Naive B cell (primary cell): ENCODE results near the gene CCBE1. TPM values are rescaled to one million over a fixed set of nuclear protein-coding genes. Genes with fewer than 3 reads are reported as not detected.
"Not testable (repeated sequence)": the region's sequence is repeated elsewhere in the genome, so short reads cannot be mapped to it uniquely, and the experiment has no call there.

Source experiments
- ATAC-seq, 2 donors: fragments of 150-1000 bp; cut with Tn5 transposase; 2 replicates each; pipeline ENCODE4 v1.10.0; 2021; ENCODE audit warnings: low read depth in 2 of 2, mild to moderate bottlenecking in 2 of 2, moderate library complexity in 2 of 2
- DNase-seq: peaks from one replicate; pipeline ENCODE4 v3.0.0; 2022
- H3K27ac Mint-ChIP-seq, 6 donors: one replicate each; pipeline ENCODE4 v1.8.0; 2020 to 2022; ENCODE audit warnings: mild to moderate bottlenecking in 6 of 6, mixed read lengths in 6 of 6, moderate library complexity in 5 of 6, inconsistent platforms in 2 of 6
- H3K27me3 Mint-ChIP-seq, 3 donors: one replicate each; pipeline ENCODE4 v1.8.0; 2021 to 2022; ENCODE audit warnings: mixed read lengths in 3 of 3, mild to moderate bottlenecking in 1 of 3
- H3K36me3 Mint-ChIP-seq, 2 donors: one replicate each; pipeline ENCODE4 v1.8.0; 2020 to 2022; ENCODE audit warnings: mixed read lengths in 2 of 2, inconsistent platforms in 1 of 2, mild to moderate bottlenecking in 1 of 2
- H3K4me1 Mint-ChIP-seq, 3 donors: one replicate each; pipeline ENCODE4 v1.8.0; 2020 to 2022; ENCODE audit warnings: mixed read lengths in 3 of 3, inconsistent platforms in 1 of 3, mild to moderate bottlenecking in 1 of 3, moderate library complexity in 1 of 3
- H3K4me3 Mint-ChIP-seq, 8 donors: one replicate each; pipeline ENCODE4 v1.8.0; 2020 to 2022; ENCODE audit warnings: mild to moderate bottlenecking in 8 of 8, mixed read lengths in 8 of 8, moderate library complexity in 8 of 8, inconsistent platforms in 2 of 8
- H3K9me3 Mint-ChIP-seq, 7 donors: one replicate each; pipeline ENCODE4 v1.8.0; 2020 to 2022; ENCODE audit warnings: mixed read lengths in 7 of 7, mild to moderate bottlenecking in 5 of 7, inconsistent platforms in 2 of 7, moderate library complexity in 1 of 7
- polyA plus RNA-seq, 6 donors: library from polyadenylated mRNA; unstranded; fragments of 300-500 nt; fragmentation: Illumina TruSeq; gene quantifications; one replicate each; pipeline ENCODE4 v1.2.3, GENCODE V29; 2021; ENCODE audit warnings: low read depth in 6 of 6

The CCBE1 gene
- polyA plus RNA-seq, 6 donors from 2014 or later, result not detected

DNA sequence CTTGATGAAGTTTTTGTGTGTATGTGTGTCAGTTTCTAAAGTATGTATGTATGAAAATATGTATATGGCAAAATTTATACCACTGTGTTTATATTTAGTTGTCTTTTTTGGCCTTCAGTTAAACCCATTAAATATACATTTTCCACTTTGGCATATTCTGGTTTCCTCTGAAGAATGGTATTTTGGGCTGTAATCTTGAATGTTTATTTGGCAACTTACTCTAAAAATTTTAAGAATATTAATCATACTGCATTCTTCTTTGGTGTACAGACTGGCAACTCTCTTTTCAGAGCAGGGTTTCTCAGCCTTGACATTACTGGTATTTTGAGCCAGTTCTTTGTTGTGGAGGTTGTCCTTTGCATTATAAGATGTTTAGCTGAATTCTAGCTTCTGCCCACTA, 27.9 kb upstream of the CCBE1 start:
- DNase-seq (no peak), ATAC-seq (no peak)
- H3K27ac Mint-ChIP-seq, result no peak overlapping the region
- no peaks in the 10 kb centered on the region for H3K4me1 Mint-ChIP-seq
- no peaks in the 10 kb centered on the region for H3K36me3 Mint-ChIP-seq
- peaks cover 10 to 17% (median 14%) of the 10 kb centered on the region in 3 donors for H3K27me3 Mint-ChIP-seq
- H3K9me3 Mint-ChIP-seq, result peaks cover 0 to 4% (median 0%) of the 10 kb centered on the region in 7 donors
- H3K4me3 Mint-ChIP-seq, result no peak overlapping the region

DNA sequence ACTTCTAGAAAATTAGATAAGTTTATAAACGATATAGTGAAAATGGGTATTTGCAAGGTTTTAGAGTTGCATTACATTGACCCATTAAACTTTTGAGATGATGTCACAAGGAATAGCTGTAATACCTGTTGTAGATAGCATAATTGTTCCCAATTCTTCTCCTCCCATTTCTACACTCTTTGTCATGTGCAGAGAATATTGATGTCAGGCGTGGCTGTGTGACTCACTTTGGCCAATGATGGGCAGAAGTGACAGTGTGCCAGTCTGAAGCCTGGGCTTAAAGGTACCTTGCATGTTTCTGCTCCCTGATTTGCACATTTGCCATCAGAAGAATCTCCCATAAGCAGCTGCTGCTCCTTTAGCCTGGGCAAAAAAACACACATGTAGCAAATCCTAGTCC, 26.9 kb upstream of the CCBE1 start:
- peaks cover 0 to 4% (median 0%) of the 10 kb centered on the region in 7 donors for H3K9me3 Mint-ChIP-seq
- peaks cover 10 to 23% (median 20%) of the 10 kb centered on the region in 3 donors for H3K27me3 Mint-ChIP-seq
- no peak overlapping the region for H3K4me3 Mint-ChIP-seq
- no peak for ATAC-seq
- no peak for DNase-seq
- H3K36me3 Mint-ChIP-seq, result no peaks in the 10 kb centered on the region
- no peaks in the 10 kb centered on the region for H3K4me1 Mint-ChIP-seq
- no peak overlapping the region for H3K27ac Mint-ChIP-seq

DNA sequence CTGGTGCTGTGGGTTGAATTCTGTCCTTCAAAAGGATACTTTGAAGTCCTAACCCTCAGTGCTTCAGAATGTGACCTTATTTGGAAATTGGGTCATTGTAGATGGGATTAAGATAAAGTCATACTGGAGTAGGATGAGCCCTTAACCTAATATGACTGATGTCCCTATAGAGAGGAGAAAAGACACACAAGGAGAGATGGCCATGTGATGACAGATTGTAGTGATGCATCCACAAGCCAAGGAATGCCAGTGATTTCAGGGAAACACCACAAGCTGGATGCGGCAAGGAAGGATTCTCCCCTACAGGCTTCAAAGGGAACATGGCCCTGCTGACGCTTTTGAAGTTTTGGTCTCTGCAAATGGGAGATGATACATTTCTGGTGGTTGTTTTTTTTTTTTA, 24.7 kb upstream of the CCBE1 start:
- H3K27me3 Mint-ChIP-seq, result peaks cover 10 to 27% (median 20%) of the 10 kb centered on the region in 3 donors
- H3K36me3 Mint-ChIP-seq, result no peaks in the 10 kb centered on the region
- H3K4me1 Mint-ChIP-seq, result no peaks in the 10 kb centered on the region
- no peak for DNase-seq
- H3K9me3 Mint-ChIP-seq, result peaks cover 0 to 4% (median 0%) of the 10 kb centered on the region in 7 donors
- ATAC-seq, result no peak
- H3K27ac Mint-ChIP-seq, result no peak overlapping the region
- no peak overlapping the region for H3K4me3 Mint-ChIP-seq

DNA sequence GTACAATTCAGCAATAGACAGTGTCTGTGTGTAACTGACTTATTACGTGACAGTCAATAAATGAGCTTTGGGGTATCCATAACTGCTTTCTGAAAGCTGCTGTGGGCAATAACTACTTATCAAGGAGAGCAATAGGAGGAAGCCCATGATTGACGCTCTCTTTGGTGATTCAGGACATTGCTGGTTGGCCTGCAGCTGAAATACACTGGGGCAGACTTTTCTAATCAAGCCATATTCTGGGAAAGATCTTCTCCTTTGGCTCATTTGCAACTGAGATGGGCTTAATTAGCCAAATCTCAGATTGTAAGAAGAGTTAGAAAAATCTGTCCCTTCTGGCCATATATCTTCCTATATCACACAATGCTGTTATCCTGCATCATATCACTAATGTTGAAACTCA, 24.0 kb upstream of the CCBE1 start:
- DNase-seq (no peak), ATAC-seq (no peak)
- no peaks in the 10 kb centered on the region for H3K4me1 Mint-ChIP-seq

DNA sequence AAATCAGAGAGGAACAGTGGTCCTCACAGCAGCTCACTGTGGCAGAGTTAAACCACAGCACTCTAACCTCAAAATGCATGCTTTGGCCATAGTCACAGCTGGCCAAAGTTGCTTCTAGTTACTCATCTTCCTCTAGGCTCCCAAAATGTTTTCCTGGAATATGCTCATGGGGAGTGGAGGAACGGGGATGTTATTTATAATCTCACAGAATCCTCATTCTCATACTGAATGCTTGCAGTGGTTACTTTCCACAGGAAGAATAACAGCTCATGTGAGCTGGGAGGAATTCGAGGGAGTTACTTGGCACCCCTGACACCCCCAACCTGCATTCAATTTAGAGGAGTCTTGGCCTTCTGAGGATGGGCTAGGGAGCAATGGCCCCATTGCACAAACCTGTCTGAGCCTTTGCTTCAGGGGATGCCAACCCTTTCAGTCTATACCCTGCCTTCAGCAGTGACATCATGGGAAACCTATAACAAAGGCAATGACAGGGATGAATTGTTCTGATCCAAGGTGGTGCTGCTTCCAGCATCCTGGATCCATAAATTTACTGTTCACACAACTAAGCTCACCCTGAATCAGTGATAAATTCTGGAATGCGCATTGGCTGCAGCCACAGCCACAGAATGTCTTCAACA, 22.4 kb upstream of the CCBE1 start:
- Mint-ChIP-seq H3K36me3 (peaks cover 0 to 3% of the 10 kb centered on the region in 2 donors), H3K4me3 (no peak overlapping the region), H3K27me3 (peaks cover 15 to 27% (median 25%) of the 10 kb centered on the region in 3 donors), H3K4me1 (no peaks in the 10 kb centered on the region), H3K9me3 (peaks cover 0 to 4% (median 0%) of the 10 kb centered on the region in 7 donors), H3K27ac (no peak overlapping the region)
- no peak for ATAC-seq
- DNase-seq, result no peak

More for the DNA sequence above, 24.0 kb upstream of the CCBE1 start:
- H3K4me3 Mint-ChIP-seq, result no peak overlapping the region
- no peak overlapping the region for H3K27ac Mint-ChIP-seq
- H3K36me3 Mint-ChIP-seq, result no peaks in the 10 kb centered on the region
- H3K9me3 Mint-ChIP-seq, result peaks cover 0 to 4% (median 0%) of the 10 kb centered on the region in 7 donors
- peaks cover 11 to 27% (median 21%) of the 10 kb centered on the region in 3 donors for H3K27me3 Mint-ChIP-seq

DNA sequence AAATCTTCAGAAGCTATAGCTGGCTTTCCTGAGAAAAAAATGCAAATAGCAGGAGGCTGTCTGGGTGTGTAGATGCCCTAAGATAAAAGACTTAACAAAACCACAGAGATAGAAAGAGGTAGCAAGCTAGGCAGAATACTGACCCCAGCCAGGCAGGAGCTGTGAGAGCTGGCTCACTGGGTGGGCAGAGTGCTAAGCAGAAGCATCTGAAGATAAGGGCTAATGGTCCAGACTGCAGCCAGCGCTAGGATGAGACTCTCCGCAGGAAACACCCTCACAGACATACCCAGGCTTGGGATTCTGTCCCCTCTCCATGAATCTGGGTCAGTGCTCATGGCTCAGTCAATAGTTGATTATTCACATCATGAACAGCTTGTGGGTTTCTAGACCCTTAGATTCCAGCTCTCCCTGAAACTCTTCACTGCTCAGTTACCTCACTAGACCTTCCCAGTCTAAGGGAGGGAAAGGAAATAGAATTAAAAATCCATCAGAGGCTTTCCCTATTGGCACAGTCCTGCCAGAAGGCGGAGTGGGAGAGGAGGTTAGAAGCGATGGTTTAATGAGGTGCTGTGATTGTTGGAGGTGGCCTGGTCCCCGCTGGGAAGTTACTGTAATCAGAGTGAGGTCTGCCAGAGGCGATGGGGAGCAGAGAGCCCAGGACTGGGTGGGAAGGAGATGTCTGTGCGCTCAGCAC, 21.4 kb upstream of the CCBE1 start:
- H3K4me3 Mint-ChIP-seq, result no peak overlapping the region
- H3K27me3 Mint-ChIP-seq, result peaks cover 15 to 19% (median 19%) of the 10 kb centered on the region in 3 donors
- DNase-seq, result no peak
- no peak for ATAC-seq
- H3K4me1 Mint-ChIP-seq, result no peaks in the 10 kb centered on the region
- H3K27ac Mint-ChIP-seq, result no peak overlapping the region
- H3K36me3 Mint-ChIP-seq, result peaks cover 0 to 7% of the 10 kb centered on the region in 2 donors
- H3K9me3 Mint-ChIP-seq, result peaks cover 0 to 4% (median 1%) of the 10 kb centered on the region in 7 donors

DNA sequence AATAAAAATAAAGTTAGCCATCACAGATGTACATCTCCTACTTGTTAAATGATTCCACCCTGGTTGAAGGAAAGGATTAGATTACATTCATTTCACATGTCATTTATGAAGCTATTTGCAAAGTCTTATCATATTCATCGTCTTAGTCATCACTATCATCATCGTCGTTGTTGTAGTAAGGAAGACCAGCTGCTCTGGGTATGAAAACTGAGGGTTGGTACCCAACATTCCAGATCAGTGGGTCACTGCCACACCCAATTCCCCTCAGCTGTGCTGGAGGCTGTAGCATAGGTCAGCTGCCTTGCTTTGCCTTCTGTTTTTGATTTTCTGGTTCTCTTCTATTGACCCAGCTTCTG, 20.9 kb upstream of the CCBE1 start:
- H3K36me3 Mint-ChIP-seq, result peaks cover 0 to 7% of the 10 kb centered on the region in 2 donors
- H3K27me3 Mint-ChIP-seq, result peaks cover 15 to 19% (median 19%) of the 10 kb centered on the region in 3 donors
- ATAC-seq (no peak), DNase-seq (no peak)
- no peak overlapping the region for H3K4me3 Mint-ChIP-seq
- H3K27ac Mint-ChIP-seq, result no peak overlapping the region
- peaks cover 0 to 4% (median 1%) of the 10 kb centered on the region in 7 donors for H3K9me3 Mint-ChIP-seq
- H3K4me1 Mint-ChIP-seq, result no peaks in the 10 kb centered on the region

DNA sequence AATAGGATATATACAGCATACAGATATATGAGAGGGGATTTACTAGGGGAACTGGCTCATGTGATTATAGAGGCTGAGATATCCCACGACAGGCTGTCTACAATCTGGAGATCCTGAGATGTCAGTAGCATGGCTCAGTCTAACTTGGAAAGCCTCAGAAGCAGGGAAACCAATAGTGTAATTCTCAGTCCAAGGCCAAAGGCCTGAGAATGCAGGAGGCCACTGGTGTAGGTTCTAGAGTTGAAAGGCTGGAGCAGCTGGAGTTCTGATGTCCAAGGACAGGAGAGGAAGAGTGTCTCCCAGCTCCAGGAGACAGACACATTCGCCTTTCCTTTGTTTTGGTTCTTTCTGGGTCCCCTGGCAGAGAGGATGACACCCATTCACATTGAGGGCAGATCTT, 20.1 kb upstream of the CCBE1 start:
- DNase-seq (no peak), ATAC-seq (no peak)
- no peak overlapping the region for H3K4me3 Mint-ChIP-seq
- H3K4me1 Mint-ChIP-seq, result no peaks in the 10 kb centered on the region
- H3K9me3 Mint-ChIP-seq, result peaks cover 0 to 6% (median 1%) of the 10 kb centered on the region in 7 donors
- peaks cover 0 to 7% of the 10 kb centered on the region in 2 donors for H3K36me3 Mint-ChIP-seq
- H3K27me3 Mint-ChIP-seq, result peaks cover 15 to 23% (median 19%) of the 10 kb centered on the region in 3 donors
- peak overlapping the region in 1 of 6 donors; percentile 38 for H3K27ac Mint-ChIP-seq

DNA sequence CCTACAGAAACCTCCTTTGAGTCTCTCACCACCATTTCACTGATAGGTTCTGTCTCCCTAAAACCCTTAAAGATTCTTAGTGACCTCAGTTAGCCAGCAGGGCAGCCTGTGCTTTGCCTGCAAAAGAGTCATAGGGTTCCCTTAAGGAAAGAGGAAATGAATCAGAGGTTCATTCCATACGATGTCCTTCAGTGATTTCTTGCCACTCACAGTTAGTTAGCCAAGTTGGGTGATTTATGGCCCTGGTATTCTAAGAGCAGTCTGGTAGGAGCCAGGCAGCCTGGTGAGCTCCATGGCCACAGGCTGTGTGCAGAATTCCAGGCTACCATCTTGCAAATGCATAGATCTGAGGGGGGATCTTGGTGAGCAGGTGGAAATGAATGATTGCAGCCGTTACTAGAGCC, 18.7 kb upstream of the CCBE1 start:
- ATAC-seq, result no peak
- no peaks in the 10 kb centered on the region for H3K4me1 Mint-ChIP-seq
- peaks cover 0 to 6% (median 0%) of the 10 kb centered on the region in 7 donors for H3K9me3 Mint-ChIP-seq
- peak overlapping the region in 1 of 6 donors; percentile 44 for H3K27ac Mint-ChIP-seq
- H3K4me3 Mint-ChIP-seq, result no peak overlapping the region
- peaks cover 5 to 18% (median 13%) of the 10 kb centered on the region in 3 donors for H3K27me3 Mint-ChIP-seq
- H3K36me3 Mint-ChIP-seq, result peaks cover 0 to 7% of the 10 kb centered on the region in 2 donors
- DNase-seq, result no peak

DNA sequence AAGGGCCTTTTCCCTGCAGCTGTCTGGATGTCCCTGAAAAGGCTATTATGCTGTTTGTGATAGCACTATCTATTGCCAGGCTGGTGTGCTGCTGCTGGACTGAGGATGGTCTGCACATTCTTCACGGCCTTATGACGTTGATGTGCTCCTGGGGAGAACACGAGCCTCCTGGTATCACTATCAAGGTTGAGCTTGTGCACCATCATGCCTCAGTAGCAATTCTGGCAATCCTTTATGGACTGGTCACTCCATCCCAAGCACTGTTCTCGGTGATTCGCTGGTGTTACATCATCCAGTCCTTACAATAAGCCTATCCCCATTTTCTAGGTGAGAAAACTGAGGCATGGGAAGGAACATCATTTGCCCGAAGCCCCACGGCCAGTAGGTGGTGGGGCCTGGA, 18.2 kb upstream of the CCBE1 start:
- Mint-ChIP-seq H3K9me3 (peaks cover 0 to 6% (median 0%) of the 10 kb centered on the region in 7 donors), H3K27me3 (peaks cover 5 to 16% (median 15%) of the 10 kb centered on the region in 3 donors), H3K27ac (no peak overlapping the region), H3K36me3 (peaks cover 0 to 7% of the 10 kb centered on the region in 2 donors), H3K4me1 (no peaks in the 10 kb centered on the region), H3K4me3 (no peak overlapping the region)
- no peak for ATAC-seq
- no peak for DNase-seq

DNA sequence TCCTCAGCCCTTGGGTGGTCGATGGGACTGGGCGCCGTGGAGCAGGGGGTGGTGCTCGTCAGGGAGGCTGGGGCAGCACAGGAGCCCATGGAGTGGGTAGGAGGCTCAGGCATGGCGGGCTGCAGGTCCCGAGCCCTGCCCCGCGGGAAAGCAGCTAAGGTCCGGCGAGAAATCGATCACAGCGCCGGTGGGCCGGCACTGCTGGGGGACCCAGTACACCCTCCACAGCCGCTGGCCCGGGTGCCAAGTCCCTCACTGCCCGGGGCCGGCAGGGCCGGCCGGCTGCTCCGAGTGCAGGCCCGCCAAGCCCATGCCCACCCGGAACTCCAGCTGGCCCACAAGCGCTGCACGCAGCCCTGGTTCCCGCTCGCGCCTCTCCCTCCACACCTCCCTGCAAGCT, 16.9 kb upstream of the CCBE1 start:
- not testable (repeated sequence) for DNase-seq, H3K27ac Mint-ChIP-seq, H3K4me3 Mint-ChIP-seq, H3K4me1 Mint-ChIP-seq, H3K36me3 Mint-ChIP-seq, ATAC-seq, H3K9me3 Mint-ChIP-seq
- H3K27me3 Mint-ChIP-seq, result peaks cover 5 to 22% (median 10%) of the 10 kb centered on the region in 3 donors

DNA sequence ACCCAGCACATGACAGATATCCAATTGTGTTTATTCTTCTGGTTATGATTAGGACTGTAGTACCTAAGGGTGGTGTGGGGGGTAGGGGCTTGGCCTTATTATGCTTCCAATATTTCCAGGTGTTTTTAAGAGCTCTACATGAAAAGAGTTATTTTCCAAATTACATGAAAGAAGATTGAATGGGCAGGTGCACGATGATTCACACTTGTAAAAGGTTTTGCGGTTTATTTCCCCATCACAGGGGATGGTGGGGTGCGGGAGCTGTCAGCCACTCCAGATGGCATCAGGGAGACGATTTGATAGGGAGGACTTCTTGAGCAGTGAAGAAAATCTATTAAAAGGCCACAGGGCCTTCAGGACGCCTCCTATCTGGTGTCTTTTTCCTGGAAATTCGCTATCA, 15.1 kb upstream of the CCBE1 start:
- Mint-ChIP-seq H3K36me3 (peaks cover 0 to 7% of the 10 kb centered on the region in 2 donors), H3K27me3 (peaks cover 8 to 16% (median 10%) of the 10 kb centered on the region in 3 donors), H3K4me3 (peak overlapping the region in 1 of 8 donors; percentile 73), H3K9me3 (peaks cover 0 to 6% (median 0%) of the 10 kb centered on the region in 7 donors), H3K27ac (no peak overlapping the region), H3K4me1 (no peaks in the 10 kb centered on the region)
- no peak for DNase-seq
- no peak for ATAC-seq

DNA sequence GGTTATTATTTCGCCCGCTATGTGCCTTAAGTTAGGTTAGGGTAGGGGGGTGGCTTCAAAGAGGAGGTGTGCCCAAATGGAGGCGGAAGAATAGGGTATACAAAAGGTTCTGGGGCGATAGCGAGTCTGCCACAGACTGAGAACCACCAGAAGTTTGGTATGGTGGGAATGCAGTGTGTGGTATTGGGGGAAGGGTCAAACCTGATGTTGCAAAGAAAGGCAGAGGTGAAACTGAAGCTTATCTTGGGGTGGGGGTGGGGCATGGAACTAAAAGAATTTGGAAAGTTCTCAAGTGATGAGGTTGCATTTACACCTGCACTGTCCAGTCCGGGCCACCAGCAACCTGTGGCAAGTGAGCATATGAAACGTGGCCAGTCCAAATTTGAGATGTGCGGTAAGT, 11.8 kb upstream of the CCBE1 start:
- Mint-ChIP-seq H3K27me3 (peaks cover 3 to 29% (median 4%) of the 10 kb centered on the region in 3 donors), H3K4me1 (no peaks in the 10 kb centered on the region), H3K36me3 (no peaks in the 10 kb centered on the region), H3K27ac (no peak overlapping the region), H3K4me3 (no peak overlapping the region), H3K9me3 (peaks cover 0 to 3% (median 0%) of the 10 kb centered on the region in 7 donors)
- DNase-seq, result no peak
- ATAC-seq, result no peak

DNA sequence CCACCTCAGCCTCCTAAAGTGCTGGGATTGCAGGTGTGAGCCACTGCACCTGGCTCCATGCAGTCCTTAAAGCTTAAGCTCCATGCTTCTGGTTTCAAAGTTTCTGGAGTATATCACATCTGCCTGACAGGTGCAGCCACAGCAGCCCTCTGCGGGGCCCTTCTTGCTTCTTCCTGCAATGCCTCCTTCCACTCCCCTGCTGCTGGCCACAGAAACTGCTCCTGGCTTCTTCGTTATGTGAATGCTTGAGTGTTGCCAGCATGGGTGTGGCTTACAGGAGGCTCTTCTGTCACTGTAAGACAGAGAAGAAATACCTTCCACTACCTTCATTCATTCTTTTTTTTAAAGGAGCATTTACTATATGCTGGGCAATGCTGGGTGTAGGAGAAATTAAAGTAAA, 10.1 kb upstream of the CCBE1 start:
- H3K36me3 Mint-ChIP-seq, result no peaks in the 10 kb centered on the region
- DNase-seq (no peak), ATAC-seq (no peak)
- H3K4me3 Mint-ChIP-seq, result no peak overlapping the region
- no peak overlapping the region for H3K27ac Mint-ChIP-seq
- H3K4me1 Mint-ChIP-seq, result no peaks in the 10 kb centered on the region
- H3K9me3 Mint-ChIP-seq, result peaks cover 0 to 2% (median 0%) of the 10 kb centered on the region in 7 donors
- peaks cover under 1 to 29% (median 7%) of the 10 kb centered on the region in 3 donors for H3K27me3 Mint-ChIP-seq
